Astrocyte of the cerebellum (primary cell): ENCODE data around the gene SRMS.

Source experiments
- DNase-seq: peaks from one replicate; pipeline ENCODE4 v3.0.0-alpha.2; 2011; ENCODE audit warnings: low read depth
- H3K4me3 ChIP-seq: 2 replicates; pipeline ENCODE4 v1.5.1; 2011; ENCODE audit warnings: mild to moderate bottlenecking, low read depth, low read length, moderate library complexity
- CTCF ChIP-seq: IDR thresholded peaks from 2 replicates; pipeline ENCODE4 v1.5.1; 2012; ENCODE audit warnings: low read length, low read depth, moderate library complexity, mild to moderate bottlenecking; ENCODE audit errors: missing control alignments
- in situ Hi-C: cut with HindIII; loops from 2 replicates; pipeline ENCODE4 v1.10.0; 2017; ENCODE audit warnings: low sequenced_read_pairs

The SRMS gene

DNA sequence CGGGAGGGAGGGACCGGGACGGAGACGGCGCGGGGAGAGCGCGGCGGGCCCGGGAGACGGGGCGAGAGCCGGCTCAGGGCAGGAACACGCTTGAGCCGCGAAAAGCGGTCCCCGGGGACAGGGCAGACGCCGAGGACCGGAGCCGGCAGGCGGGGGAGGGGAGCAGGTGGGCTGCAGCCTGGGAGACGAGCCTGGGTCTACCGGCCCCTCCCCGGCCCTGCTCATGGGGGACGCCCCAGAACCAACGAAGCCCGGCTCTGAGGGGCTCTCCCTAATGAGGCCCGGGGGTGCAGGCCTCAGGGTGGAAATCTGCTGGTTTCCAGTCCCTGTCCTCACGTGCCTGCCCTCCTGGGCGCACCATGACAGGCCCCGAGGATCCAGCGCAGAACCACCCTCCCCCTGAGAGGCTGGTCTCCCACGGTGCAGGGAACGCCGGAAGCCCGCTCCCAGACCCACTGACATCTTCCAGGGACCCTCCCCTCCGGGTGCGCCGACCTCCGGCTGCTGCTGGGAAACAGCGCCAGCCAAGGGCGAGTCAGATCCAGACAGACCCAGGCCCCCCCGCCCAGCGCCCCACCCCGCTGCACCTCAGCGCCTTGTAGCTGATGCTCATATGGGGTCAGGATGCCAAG is 48.1 kb downstream of the SRMS start:
- DNase-seq: no peak
- H3K4me3 ChIP-seq: no peak overlapping the region
- TF ChIP-seq CTCF: no peak
- in situ Hi-C loops: no loop called here

- H3K4me3 ChIP-seq: peak within 1 kb of the TSS; percentile 18
- TF ChIP-seq CTCF: no peak
- in situ Hi-C loops: no loop called here
- no peak for DNase-seq
Measured at GRCh38 chr20:63498960-63499337, 48.6 kb downstream of the SRMS start, which contains the start of gene EEF1A2. TSS of gene EEF1A2 (minus strand) at chr20:63499083. CDS start at chr20:63497763, 1,320 bp downstream.

GRCh38 chr20:63497946-63498935 is 49.3 kb downstream of the SRMS start:
- DNase-seq: no peak
- H3K4me3 ChIP-seq: peak overlapping the region; percentile 18
- in situ Hi-C loops: no loop called here
- TF ChIP-seq CTCF: no peak

GRCh38 chr20:63497138-63497945 is 50.2 kb downstream of the SRMS start:
- in situ Hi-C loops: no loop called here
- no peak for DNase-seq
- no peak overlapping the region for H3K4me3 ChIP-seq
- no peak for TF ChIP-seq CTCF

DNA sequence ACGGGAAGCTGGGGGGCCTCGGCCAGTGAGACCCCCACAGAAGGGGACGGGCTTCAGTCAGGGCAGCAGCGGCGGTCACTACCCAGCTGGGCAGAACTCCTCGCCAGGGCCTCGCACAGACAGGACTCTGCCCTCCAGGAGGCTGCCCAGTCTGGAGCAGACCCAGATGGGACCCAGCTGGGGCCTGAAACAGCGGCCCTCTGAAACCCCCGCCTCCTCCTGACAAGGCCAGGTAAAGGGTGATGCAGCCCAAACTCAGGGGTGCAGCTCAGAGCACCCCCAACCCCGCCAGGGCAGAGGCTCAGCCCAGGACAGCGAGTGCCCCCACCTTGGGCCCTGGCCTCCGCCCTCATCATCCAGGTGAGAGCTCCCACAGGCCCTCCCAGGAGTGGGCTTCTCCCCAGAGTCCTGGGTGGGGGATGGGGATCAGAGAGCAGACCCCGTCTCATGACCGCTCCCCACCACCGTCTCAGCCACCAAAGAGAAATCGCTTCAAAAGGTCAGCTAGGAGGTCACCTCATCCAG is 50.9 kb downstream of the SRMS start:
- H3K4me3 ChIP-seq: no peak overlapping the region
- no peak for DNase-seq
- TF ChIP-seq CTCF: no peak
- in situ Hi-C loops: no loop called here
